GM18861 (cell line): Measurements from ENCODE around the gene PTPRE.

Experiments
- ATAC-seq: cut with Tn5 transposase; IDR thresholded peaks from one replicate; pipeline ENCODE4 v1.9.1; 2021; ENCODE audit not compliant: unreplicated experiment

Gene PTPRE

DNA sequence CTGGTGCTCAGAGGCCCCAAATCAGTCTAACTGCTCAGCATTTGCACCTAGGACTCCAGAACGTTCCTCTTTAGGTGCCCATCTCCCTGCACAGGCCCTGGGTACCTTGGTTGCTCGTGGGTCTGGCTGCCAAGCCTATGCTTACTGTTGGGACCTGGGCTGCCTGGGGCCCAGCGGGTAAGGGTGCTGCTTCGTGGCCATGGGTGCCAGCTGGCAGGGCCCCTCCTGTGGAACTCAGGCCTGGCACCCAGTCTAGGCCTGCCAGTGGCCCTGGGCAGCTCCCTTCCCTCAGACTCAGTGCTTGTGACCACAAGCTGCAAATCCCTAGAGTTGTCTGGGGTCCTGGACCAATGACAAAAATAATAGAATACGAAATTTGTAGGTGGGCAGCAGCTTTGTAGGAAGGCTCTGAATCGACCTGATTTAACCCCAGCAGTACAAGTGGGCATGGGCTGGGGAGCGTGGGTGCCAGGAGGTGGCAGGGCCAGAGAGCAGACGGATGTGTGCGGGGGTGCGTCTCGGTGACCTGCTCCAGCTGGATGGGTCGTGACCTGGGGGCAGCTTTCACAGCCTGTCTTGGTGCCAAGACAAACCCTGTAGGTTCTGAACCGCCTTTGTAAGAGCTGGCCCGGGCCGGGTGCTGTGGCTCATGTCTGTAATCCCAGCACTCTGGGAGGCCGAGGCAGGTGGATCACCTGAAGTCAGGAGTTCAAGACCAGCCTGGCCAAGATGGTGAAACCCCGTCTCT, 149.6 kb downstream of the PTPRE start:
- ATAC-seq: no peak

DNA sequence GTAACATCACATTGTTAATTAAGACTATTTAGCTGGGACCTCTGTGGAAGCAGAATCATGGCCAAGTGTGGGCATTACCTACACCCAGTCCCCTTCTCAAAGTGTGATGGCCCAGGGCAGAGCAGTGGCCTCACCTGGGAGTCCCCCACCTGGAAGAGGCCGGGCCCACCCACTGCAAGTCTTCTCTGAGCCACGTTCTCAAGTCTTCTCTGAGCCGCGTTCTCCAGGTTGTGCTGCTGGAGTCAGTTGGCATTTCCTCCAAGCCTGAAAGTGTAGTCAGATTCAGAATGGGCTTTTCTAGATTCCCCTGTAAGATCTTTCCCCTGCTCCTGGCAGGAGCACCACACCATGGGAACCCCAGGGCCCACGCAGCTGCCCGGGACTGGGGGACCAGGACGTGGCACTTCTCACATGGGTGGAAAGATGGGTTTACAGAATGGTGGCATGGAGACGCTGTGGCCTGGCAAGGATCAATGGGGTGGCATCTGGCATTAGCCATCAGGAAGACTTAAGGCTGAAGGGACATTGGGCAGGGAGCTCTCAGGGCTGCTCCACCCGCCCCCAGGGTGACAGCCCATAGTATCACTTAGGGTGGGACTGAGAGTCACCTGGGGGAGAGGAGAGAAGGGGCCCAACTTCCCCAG, 151.3 kb downstream of the PTPRE start:
- no peak for ATAC-seq

DNA sequence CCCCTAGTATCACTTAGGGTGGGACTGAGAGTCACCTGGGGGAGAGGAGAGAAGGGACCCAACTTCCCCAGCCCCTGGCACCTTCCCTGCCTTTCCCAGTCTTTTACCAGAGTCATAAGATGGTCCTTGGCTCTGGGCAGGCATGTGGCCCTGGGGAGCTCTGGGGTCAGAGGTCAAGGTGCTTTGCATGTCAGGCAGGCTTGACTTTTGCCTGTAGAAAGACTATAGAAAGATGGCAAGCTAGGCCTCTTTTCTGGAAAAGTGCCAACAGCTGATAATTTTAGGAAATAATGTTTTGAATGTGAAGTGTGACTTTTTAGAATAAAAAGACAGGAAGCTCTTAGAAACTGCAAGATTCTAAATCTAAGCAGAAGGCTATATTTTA, 151.8 kb downstream of the PTPRE start:
- no peak for ATAC-seq

DNA sequence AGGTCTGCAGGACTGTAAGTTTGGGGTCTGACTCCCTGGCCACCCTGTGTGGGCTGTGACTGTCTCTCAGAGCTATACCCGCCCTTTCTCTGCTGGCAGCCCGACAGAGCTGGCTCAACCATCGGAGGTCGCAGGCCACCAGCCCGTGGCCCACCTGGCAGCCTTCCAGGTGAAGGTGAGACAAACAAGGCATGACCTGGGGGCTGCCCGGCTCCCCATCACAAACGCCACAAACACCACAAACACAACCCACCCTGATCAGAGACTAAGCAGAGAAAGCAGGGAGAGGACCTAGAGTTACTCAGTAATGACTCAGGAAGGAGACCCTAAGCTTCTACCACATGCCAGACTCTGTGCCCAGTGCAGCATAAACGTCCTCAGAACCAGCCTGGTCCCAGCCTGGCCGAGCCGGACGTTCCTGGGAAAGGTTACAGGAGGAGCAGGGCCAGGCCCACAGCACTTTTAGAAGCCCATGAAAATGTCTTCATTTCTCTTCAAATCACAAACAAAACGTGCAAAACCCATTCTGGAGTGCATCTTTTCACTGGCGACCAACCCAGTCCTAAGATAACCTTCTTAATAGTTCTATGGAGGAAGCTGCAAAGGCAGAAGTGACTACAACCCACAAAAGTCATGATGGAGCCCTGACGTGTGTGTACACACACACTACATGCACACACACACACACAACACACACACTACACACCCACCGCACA, 152.5 kb downstream of the PTPRE start:
- ATAC-seq: no peak

DNA sequence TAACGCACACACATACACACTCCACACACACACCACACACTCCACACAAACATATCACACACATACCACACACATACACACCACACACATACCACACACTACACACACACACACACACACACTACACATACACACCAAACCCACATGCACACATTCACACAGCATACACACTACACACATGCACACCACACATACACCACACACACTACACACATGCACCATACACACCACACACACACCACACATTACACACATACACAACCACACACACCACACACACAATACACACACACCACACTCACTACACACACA, 153.0 kb downstream of the PTPRE start:
- ATAC-seq: no peak

DNA sequence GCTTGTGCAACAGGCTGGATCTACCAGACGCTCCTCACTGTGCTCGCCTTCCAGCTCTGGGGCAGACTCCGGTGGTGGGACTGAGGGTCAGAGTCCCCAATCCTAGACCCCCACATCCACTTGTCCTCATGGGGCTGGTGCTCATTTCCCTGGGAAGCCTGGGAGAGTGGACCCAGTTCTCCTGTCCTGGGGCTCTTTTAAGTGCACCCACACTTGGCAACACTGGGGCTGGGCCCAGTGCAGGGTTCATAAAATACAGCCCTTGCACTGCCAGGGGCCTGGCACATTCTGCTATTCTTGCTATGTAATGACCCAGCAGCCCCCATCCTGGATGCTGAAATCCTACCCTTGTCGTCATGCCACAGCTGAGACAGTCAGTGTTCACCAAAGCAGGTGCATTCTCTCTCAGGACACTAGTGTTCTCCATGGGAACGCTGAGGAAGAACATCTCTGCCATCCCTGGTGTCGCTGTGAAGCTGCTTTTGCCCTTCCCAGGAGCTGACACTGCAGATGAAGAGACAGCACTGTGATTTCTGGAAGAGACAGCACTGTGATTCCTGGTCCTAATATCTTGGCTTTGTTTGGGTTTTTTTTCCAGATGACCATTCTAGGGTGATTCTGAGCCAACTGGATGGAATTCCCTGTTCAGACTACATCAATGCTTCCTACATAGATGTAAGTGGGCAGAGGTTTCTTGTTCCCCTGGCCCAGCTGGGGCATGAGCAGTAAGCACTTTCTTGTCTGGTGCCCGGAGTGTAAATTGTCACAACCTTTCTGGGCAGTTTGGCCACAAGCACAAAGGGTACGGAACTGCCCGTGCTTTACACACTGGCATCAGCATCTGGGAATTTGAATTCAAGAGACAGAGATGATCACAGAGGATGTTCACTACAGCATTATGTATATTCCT, 153.7 kb downstream of the PTPRE start:
- ATAC-seq: no peak

DNA sequence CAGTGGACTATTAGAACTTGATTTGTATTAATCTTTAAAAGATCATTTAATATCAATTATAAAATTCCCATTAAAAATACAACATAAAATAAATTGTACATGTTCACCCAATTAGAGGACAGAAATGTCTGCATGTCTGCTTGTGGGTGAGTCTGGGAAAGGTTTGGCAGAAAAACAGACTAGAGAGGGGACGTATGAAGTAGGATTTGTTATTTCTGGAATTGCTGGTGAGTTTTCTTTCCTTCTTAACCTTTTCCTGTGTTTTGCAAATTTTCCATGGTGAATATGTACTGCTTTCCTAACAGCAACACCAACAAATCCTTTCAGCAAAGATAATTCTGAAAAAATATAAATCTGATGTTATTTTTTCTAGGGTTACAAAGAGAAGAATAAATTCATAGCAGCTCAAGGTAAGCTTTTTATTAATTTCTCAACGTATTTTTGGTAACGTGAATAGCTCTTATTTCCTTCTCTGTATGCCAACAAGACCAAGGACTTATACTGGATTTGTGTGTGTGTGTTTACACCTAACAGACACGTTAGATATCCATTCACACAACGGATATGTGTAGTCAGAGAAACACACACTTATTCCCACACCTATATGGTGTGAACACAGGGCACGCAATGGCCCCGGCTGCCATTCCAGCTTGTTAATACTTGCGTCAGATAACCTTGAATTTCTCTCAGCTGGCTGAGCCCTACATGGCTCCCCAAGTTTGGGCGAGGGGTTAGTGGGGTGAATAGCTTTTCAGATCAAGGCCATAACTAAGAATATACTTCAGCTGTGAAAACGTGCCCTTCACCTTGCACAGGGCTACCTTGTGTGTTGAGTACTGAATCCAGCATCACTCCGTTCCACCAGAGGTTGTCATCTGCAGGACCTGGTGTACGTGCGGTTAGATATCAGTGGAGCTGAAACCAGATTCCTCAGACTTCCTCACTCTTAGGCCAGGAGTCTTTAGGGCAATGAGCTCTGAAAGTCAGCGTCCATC, 154.7 kb downstream of the PTPRE start:
- no peak for ATAC-seq

DNA sequence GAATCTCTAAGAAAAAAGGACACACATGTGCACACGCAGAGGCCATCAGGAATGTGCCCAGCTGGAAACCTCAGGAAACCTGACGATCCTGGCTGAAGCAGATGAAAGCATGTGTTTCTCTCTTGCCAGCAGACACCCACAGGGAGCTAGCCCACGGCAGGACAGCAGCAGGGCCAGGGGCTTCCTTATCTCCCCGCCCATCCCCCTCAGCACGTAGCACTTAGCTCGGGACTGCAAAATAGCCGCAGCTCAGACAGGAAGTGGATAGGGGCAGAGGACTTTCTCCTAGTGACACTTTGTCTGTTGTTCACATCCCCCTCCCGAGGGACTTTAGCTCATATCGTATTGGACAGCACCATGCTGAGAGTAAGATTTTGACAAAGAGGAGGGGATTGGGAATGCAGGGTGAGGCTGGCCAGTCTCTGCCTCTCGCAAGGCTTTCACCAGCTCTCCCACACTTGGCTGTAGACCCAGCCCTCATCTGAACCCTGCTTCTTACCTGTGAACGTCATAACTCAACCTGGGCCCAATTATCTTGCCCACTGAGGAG, 155.5 kb downstream of the PTPRE start:
- ATAC-seq: no peak

DNA sequence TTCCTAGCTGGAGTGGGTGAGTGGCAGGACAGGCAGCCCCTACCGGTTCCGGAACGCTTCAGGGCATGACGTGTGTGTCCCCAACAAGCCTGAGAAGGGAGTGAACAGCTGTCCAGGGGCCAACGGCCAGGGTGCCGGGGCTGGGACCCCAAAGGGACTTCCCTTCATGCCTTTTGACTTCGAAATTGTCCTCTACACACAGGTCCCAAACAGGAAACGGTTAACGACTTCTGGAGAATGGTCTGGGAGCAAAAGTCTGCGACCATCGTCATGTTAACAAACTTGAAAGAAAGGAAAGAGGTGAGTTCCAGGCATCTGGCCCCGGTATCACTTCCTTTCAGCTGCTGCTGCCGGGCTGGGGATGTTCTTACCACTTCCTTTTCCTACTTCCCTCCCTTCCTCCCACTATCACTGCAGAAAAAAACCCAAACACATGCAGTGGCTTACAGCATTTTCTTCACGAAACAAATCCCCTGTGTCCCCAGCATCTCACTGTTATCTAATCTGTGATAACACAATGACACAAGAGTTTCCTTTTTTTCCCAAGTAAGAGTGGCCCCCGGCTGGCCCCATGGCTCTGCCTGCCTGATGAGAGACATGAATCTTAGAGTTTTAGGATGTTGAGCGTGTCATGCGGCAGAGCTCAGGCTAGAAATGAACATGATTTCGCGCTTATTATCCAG, 156.1 kb downstream of the PTPRE start:
- peak; percentile 34 for ATAC-seq

DNA sequence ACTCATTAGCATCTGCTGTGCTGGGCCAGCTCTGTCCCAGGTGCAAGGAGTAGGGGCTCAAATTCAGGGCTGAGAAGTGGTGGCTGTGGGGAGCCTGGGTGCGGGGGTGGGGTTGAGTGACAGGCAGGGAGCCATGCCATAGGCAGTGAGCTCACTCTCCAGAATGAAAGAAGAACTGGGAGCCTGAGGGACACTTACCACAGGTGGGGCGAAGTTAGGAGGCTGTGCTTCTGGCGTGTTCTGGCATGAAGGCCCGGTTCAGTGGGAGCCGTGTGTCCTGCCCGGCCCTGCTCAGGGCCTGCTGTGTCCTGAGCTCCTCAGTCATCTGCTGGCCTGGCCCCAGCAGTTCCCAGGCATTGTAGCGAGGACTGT, 156.8 kb downstream of the PTPRE start:
- no peak for ATAC-seq

DNA sequence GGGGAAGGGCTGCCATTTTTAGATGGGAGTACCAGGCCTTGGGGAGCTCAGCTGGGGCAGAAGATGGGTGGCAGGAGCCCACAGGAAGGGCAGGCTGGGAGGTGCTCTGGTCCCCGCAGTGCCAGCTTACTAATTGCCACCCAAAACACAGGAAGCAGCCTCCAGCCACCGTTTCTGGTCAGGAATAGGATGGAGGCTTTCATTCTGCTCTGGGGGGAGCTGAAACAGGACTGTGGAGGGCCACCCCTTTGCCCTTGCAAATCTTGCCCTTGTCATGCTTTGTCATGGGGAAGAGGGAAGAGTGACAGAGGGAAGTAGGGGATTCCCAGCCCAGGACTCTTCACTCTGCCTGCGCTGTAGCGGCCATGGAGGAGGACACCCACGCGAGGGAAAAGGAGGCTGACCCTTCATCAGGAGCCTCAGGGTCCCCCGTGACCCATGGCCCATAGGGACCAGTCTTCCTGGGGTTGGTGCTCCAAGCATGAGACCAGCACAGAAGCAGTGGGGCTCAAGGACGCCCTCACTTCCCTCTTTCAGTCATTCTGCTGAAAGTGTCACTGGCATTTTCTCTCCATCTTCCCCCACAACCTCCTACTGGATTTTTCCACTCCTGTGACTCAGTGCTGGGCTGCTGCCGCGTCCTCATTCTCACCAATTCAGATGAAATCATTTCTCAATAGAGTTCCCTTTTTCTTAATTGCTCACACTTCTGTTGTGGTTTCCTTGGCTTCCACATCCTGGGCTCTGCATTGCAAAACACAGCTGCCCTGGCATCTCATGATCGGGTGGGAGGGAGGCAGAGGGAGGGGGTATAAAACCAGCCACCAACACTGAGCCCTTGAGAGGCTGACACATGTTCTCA, 157.4 kb downstream of the PTPRE start:
- peak; percentile 49 for ATAC-seq

DNA sequence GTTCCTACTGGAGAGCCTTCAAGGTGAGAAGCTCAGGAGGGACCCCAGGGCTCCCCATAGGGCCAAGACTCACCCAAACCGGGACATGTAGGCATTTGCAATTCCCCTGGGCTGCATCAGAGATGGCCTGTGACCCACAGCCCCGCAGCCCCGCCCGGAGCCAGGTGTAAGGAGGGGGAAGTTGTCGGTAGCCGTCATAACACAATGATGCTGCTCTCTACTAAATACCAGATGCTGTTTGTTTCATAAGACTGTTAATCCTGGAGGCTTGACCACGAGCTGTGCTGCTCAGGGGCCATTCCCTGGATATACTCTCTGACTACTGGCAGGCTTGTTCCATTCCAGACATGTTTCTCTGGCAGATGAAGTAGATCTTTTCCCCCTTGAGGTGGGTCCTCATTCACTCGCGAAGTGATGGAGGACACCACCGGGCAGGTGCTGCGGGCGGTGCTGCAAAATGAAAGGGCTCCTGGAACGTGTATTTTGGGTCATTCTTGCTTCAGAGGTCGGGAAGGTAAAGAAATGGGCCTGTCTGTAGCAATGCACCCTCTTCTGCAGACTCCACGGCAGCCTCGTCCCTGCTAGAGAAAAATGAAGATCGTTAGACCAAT, 158.2 kb downstream of the PTPRE start:
- no peak for ATAC-seq

DNA sequence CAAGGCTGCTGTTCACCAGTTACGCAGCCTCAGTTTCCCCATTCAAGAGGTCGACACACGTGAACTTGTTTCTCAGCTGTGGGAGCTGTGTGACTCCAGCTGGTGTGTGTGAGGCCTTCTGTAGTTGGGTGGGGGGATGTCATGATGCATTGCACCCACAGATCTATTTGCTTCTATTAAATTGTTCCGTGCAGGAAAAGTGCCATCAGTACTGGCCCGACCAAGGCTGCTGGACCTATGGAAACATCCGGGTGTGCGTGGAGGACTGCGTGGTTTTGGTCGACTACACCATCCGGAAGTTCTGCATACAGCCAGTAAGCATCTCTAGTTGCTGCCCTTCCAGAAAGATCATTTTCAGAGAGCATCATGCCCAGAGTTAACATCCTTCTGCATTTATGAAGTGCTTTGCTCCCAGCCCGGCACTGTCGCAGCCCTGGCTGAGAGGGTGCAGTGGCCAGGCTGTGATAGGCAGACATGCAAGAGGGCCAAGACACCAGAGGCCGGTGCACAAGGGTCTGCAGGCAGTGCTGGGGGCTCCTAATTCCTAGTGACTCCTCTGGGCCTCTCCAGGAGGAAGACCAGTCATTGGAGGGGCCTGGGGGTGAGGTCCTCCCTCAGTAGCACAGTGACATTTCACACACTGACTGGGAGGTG, 159.1 kb downstream of the PTPRE start:
- no peak for ATAC-seq

DNA sequence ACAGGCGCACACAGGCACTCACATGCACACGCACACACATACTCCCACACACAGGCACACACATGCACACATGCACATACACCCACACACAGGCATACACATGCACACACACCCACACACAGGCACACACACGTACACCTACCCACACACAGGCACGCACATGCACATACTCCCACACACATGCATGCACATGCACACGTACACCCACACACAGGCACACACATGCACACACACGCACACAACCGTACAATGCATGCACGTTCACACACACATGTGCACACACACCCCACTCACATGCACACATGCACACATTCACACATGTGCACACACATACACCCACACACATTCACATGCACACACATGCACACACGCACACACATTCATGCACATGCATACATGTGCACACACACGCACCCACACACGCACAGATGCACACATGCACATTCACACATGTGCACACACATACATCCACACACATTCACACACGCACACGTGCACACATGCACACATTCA, 160.0 kb downstream of the PTPRE start:
- no peak for ATAC-seq

DNA sequence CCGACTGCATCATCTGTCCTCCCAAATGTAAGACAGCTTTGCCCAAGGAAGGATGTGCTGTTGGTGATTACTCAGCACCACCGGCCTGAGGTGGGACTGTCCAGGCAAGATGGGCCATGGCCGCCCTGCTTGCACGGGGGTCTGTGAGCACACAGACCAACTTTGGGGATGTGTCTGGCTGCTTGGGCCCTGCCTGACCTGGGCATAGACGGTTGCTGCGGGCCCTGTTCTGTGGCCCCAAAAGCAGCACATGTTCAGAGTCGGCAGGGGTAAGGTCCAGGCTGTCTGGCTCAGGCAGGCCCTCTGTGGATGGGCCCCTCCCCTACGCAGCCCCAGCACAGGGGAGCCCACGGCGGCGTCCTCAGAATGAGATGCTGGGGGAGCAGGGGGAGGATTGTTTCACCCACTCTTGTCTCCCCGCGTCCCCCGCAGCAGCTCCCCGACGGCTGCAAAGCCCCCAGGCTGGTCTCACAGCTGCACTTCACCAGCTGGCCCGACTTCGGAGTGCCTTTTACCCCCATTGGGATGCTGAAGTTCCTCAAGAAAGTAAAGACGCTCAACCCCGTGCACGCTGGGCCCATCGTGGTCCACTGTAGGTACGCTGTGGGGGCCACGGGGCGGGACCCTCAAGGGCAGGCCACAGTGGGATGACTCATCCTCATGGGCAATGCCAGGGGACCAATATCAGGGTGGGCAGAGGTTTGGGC, 160.9 kb downstream of the PTPRE start:
- ATAC-seq: no peak

DNA sequence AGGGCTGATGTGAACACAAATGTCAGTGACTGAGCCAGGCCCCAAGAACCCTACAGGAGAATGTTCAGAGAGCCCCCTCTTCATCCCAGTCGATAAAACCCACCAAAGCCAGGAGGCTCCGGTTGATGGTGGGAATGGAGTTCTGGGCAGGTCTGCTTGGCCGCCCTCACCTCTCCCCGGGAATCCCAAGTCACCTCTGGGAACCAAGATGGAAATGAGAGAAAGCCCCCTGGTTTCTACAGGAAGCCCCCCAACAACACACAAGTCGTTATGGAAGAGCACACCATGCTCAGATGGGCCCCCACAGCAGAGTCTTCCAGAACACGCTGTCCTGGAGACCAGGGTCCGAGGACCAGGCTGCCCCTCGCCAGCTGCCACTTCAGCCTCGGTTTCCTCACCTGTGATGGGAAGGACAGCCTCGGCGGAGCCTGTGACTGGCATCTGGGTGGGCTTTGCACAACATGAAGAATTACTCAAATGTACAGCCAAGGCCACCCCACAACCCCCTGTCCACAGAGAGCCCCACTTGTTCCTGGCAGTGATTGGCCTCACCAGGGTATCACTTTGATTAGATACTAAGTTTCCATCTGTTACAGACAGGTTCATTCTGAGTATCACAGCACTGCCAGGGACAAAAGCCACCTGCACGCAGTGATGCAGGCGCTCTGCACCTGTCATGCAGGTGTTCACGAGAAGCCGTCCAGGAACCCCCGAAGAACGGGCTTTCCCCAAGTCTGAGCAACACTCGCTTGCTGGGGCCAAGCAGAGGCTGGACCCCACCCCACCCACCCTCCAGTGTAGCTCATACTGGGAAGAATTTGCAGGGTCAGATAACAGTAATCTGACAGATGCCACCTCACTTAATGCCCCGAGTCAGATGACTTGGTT, 161.7 kb downstream of the PTPRE start:
- no peak for ATAC-seq
